SU-DHL-6 (cell line): Measurements from ENCODE around the gene DTNBP1.

ENCODE experiments used
- CTCF ChIP-seq: fragments of 200-600 bp; sonication (generic); IDR thresholded peaks from one replicate; pipeline ENCODE4 v1.5.1; 2017; ENCODE audit warnings: antibody characterized with exemption, mild to moderate bottlenecking, low read length, moderate library complexity; ENCODE audit not compliant: insufficient read depth, poor library complexity, severe bottlenecking
- EZH2phosphoT487 ChIP-seq: fragments of 200-600 bp; sonication (generic), shearing (Covaris generic); conservative IDR thresholded peaks from 2 replicates; pipeline ENCODE4 v1.6.1; 2018; ENCODE audit warnings: mild to moderate bottlenecking, antibody characterized with exemption, low read length, moderate library complexity, mixed read lengths

- TF ChIP-seq CTCF (no peak), EZH2phosphoT487 (no peak)
Observed at GRCh38 chr6:15577550-15578171, 85.2 kb downstream of the DTNBP1 start.
